Measurements from ENCODE around the gene ZNF428. TPM values are rescaled to one million over a fixed set of nuclear protein-coding genes. Genes with fewer than 3 reads are reported as not detected.
A peak's percentile ranks its signal among the peaks of the same experiment; 100 is the strongest.
"Not testable (repeated sequence)": the region's sequence is repeated elsewhere in the genome, so short reads cannot be mapped to it uniquely, and the experiment has no call there.

ZNF428 gene
- total RNA-seq, 1 donor from 2014 or later = 111 TPM

GRCh38 chr19:43592800-43593350 lies 26.6 kb downstream of the ZNF428 start:
- no peak for DNase-seq

GRCh38 chr19:43591904-43592772 lies 27.3 kb downstream of the ZNF428 start:
- no peak for DNase-seq

- no peak for DNase-seq
Observed at GRCh38 chr19:43589678-43590077, 29.8 kb downstream of the ZNF428 start.

GRCh38 chr19:43589277-43589676 lies 30.2 kb downstream of the ZNF428 start:
- DNase-seq = no peak

GRCh38 chr19:43587029-43587428 lies 32.4 kb downstream of the ZNF428 start:
- DNase-seq = not testable (repeated sequence)

- no peak for DNase-seq
Observed at GRCh38 chr19:43586346-43586745, 33.1 kb downstream of the ZNF428 start.

GRCh38 chr19:43584484-43584883 lies 34.9 kb downstream of the ZNF428 start:
- DNase-seq = no peak

GRCh38 chr19:43582495-43582894 lies 36.9 kb downstream of the ZNF428 start:
- DNase-seq = no peak

GRCh38 chr19:43581467-43581866 lies 38.0 kb downstream of the ZNF428 start:
- no peak for DNase-seq

GRCh38 chr19:43578787-43579186 lies 40.6 kb downstream of the ZNF428 start:
- no peak for DNase-seq

GRCh38 chr19:43575955-43576878 lies 43.2 kb downstream of the ZNF428 start:
- no peak for DNase-seq

GRCh38 chr19:43575156-43575950 lies 44.1 kb downstream of the ZNF428 start, which contains the start of the genes PINLYP and XRCC1:
Gene PINLYP (plus strand): TSS chr19:43575801. CDS start chr19:43577192, 1,391 bp downstream.
Gene XRCC1 (minus strand): TSS chr19:43575527. CDS start chr19:43575458, 69 bp downstream.
- peak; percentile 96 for DNase-seq

- DNase-seq = no peak
Observed at GRCh38 chr19:43574424-43575155, 44.8 kb downstream of the ZNF428 start.

GRCh38 chr19:43572171-43572588 lies 47.2 kb downstream of the ZNF428 start:
- no peak for DNase-seq

- no peak for DNase-seq
Observed at GRCh38 chr19:43570174-43570791, 49.1 kb downstream of the ZNF428 start.

GRCh38 chr19:43569657-43570056 lies 49.8 kb downstream of the ZNF428 start:
- DNase-seq = no peak

GRCh38 chr19:43564800-43565199 lies 54.6 kb downstream of the ZNF428 start:
- peak; percentile 8 for DNase-seq

- no peak for DNase-seq
Observed at GRCh38 chr19:43563816-43564457, 55.5 kb downstream of the ZNF428 start.

GRCh38 chr19:43562698-43563241 lies 56.7 kb downstream of the ZNF428 start:
- DNase-seq = peak; percentile 84
